GM19463 (cell line): ENCODE measurements around the gene SUPT5H.
A peak's percentile ranks its signal among the peaks of the same experiment; 100 is the strongest.
"Not testable (repeated sequence)": the region's sequence is repeated elsewhere in the genome, so short reads cannot be mapped to it uniquely, and the experiment has no call there.

Experiments used
- ATAC-seq: cut with Tn5 transposase; IDR thresholded peaks from one replicate; pipeline ENCODE4 v1.9.1; 2021; ENCODE audit warnings: mild to moderate bottlenecking, moderate library complexity; ENCODE audit not compliant: unreplicated experiment

SUPT5H gene

GRCh38 chr19:39463403-39463802 is 18.0 kb downstream of the SUPT5H start:
- no peak for ATAC-seq

DNA sequence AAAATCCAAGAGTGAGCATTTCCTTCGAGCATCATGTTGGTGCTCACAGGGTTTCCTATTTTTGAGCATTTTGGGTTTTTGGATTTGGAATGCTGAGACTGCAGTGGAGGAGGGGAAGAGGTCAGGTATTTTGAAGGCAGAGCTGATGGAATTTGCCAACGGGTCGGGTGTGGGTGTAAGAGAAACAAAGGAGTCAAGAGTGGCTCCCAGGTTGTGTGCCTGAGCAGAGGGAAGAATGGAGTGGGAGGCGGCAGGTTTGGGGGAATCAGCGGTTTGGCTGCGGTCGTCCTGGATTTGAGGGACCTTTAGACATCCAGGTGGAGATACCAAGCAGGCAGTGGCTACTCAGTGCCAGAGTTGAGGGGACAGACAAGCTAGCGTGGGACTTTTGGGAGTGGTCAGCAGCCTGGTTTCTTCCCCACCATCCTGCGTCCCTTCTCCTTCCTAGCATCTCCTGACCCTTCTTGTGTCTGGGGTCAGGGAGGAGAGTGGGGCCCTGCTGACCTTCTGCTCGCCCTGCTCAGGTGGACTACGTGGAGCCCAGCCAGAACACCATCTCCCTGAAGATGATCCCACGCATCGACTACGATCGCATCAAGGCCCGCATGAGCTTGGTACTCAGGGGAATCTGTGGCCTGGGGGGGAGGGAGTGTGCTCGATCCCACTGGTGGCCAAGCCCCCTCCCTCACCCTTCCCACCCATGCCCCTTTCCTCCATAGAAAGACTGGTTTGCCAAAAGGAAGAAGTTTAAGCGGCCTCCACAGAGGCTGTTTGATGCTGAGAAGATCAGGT is 20.8 kb downstream of the SUPT5H start:
- no peak for ATAC-seq

DNA sequence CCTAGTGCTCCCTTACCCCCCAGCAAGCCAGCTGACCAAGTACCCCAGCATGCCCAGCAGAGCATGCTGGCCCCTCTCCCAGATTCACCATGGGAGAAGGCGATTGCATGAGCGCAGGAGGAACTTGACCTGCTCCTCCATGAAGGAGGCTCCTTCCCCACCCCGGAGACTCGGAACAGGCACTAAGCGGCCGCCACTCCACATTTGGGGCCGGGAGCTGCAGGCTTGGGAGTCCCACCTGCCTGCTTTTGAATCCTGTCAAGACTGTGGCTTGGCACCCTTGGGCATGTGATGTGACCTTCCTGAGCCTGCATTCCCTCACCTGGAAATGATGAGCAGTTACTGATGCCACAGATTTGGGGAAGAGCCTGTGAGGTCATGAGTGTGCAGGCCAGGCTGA is 22.6 kb downstream of the SUPT5H start:
- no peak for ATAC-seq

DNA sequence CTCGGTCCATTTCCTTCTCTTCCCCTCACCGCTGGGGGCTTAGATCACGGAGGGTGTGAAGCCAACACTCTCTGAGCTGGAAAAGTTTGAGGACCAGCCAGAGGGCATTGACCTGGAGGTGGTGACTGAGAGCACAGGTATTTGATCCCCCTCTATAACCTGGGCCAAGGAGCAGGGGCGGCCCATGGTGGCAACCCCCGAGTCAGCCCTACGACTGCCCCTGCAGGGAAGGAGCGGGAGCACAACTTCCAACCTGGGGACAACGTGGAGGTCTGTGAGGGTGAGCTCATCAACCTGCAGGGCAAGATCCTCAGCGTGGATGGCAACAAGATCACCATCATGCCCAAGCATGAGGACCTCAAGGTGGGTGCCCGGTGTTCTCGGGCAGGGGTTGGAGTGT is 23.7 kb downstream of the SUPT5H start:
- ATAC-seq, result no peak

DNA sequence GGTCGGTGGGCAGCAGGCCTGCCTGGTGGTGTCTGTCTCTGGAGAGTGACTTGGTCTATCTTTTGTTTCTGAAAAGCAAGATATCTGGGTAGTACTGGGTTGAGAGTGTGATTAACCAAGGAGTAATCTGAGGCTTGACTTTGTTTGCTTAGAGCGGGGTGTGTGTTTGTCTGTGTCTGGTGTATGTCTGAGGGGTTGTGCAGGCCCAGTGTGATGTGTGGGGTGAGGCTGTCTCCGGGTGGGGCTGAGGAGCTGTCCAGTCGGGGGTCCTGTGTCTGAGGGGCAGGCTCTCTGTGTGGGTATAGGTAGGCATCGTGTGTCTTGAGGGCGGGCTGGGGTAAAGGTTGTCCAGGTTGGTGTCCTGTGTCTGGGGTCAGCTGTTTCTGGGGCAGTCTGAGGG is 24.2 kb downstream of the SUPT5H start:
- no peak for ATAC-seq

- ATAC-seq, result no peak
These were observed 25.4 kb downstream of the SUPT5H start for GRCh38 chr19:39470724-39471339.

- ATAC-seq, result no peak
These were observed 26.6 kb downstream of the SUPT5H start for GRCh38 chr19:39471756-39472536.

- no peak for ATAC-seq
These were observed 27.5 kb downstream of the SUPT5H start for GRCh38 chr19:39472746-39473442.

- ATAC-seq, result no peak
These were observed 28.1 kb downstream of the SUPT5H start for GRCh38 chr19:39473443-39473960.

DNA sequence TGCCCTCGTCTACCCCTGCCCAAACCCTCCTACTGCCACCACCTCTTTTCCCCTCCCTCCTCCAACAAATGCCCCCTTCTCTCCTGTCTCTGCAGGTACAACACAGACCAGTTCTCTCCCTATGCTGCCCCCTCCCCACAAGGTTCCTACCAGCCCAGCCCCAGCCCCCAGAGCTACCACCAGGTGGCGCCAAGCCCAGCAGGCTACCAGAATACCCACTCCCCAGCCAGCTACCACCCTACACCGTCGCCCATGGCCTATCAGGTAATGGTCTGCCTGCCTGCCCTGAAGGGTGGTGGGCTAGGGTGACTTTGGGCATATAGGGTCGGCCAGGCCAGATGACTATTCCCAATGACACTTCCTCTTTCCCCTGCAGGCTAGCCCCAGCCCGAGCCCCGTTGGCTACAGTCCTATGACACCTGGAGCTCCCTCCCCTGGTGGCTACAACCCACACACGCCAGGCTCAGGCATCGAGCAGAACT is 28.8 kb downstream of the SUPT5H start:
- ATAC-seq, result no peak

GRCh38 chr19:39475748-39476147 is 30.4 kb downstream of the SUPT5H start:
- ATAC-seq, result no peak

DNA sequence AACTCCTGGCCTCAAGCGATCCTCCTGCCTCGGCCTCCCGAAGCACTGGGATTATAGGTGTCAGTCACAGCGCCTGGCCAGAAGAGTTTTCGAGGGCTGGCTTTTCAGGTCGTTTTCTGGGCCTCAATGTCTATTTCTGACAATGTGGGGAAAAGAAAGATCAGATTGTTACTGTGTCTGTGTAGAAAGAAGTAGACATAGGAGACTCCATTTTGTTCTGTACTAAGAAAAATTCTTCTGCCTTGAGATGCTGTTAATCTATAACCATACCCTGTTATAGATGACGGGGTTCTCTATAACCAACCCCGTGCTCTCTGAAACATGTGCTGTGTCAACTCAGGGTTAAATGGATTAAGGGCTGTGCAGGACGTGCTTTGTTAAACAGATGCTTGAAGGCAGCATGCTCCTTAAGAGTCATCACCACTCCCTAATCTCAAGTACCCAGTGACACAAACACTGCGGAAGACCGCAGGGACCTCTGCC is 34.0 kb downstream of the SUPT5H start:
- not testable (repeated sequence) for ATAC-seq

DNA sequence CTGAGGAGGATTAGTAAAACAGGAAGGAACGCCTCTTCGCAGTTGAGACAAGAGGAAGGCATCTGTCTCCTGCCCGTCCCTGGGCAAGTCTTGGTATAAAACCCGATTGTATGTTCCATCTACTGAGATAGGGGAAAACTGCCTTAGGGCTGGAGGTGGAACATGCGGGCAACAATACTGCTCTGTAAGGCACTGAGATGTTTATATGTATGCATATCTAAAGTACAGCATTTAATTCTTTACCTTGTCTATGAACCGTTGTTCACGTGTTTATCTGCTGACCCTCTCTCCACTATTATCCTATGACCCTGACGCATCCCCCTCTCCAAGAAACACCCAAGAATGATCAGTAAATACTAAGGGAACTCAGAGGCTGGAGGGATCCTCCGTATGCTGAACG is 34.5 kb downstream of the SUPT5H start:
- no peak for ATAC-seq

DNA sequence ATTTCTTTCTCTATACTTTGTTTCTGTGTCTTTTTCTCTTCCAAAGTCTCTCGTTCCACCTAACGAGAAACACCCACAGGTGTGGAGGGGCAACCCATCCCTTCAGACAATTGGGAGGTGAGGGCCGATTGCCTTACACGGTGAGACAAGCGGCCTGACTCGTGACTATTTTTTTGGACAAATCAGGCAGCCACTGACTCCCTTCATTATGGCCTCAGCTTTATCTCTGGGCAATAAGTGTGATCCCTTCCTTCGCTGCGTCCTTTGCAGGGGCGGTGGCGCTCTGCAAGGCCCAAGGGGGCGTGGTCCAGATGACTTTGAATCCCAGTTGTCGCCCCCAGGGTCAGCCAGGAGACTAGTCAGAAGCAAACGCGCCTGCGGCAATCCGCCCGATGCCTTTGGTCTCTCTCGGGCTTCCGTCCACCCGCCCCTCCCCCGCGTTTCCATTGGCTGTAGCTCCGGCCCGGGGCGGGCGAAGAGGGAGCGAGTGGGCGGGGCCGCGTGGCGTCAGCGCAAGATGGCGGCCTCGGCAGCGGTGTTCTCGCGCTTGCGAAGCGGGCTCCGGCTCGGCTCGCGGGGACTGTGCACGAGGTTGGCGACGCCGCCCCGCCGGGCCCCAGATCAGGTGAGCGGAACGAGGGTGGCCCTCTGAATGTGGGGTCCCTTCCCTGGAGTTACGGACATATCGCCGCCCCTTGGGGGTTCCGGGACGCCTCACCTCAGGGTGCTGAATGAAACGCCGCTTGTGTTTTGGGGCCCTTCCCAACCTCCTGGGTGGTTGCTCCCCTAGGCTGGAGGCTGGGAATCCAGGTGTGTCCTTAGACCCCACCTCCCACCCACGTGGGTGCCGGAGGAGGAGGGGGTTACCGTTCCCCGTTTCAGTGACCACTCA is 35.2 kb downstream of the SUPT5H start, which contains the start of gene TIMM50:
TSS of gene TIMM50 (plus strand) at position 502 of the 892 bp plus-strand sequence. CDS start at position 518, 16 bp downstream.
- peak; percentile 96 for ATAC-seq

- no peak for ATAC-seq
These were observed 35.8 kb downstream of the SUPT5H start for GRCh38 chr19:39481229-39481545.

DNA sequence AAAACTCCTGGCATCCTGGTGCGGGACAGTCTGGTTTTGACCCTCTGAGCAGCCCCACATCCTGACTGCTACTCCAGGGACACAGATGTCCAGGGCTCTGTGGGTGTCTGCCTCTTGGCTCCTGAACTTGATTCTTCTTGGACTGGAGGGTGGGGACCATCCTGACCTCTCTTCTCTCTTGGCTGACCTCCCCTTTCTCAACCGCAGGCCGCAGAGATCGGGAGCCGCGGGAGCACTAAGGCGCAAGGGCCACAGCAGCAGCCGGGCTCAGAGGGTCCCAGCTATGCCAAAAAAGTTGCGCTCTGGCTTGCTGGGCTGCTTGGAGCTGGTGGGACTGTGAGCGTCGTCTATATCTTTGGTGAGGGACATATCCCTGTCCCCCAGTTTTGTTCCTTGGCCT is 36.3 kb downstream of the SUPT5H start:
- no peak for ATAC-seq

DNA sequence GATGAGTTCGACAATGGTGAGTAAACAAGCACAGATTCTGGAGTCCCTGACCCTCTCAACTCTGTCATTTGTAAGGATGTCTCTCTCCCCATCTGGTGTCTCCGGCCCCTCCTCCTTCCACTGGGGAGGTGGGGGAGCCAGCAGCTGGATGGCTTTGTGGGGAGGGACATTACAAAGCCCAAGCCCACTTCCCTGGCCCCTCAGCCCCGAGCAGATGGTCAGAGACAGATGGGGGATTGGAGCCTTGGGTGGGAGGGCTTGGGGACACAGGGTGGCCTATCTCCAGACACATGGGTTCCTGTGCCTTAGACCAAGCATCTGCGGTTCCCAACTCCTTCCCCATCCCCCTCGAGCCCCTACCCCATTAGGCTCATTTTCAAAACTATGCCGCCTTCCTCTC is 37.8 kb downstream of the SUPT5H start:
- ATAC-seq, result no peak

DNA sequence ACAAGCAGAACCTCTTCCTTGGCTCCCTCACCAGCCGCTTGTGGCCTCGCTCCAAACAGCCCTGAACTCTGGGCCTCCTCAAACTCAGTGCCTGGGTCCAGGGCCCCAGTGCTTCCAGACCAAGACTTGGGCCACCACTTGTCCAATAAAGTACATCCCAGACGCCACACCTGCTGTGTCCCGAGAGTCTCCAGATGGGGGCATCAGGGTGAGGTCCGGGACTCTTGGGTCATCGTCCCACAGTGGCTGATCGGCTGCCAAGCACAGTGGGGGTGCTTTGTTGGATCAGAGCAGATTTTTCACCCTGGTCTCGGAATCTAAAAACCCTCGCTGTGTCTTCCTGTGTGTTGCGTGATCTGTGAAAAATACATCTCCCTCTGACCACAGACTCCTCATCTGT is 44.4 kb downstream of the SUPT5H start:
- ATAC-seq, result no peak

DNA sequence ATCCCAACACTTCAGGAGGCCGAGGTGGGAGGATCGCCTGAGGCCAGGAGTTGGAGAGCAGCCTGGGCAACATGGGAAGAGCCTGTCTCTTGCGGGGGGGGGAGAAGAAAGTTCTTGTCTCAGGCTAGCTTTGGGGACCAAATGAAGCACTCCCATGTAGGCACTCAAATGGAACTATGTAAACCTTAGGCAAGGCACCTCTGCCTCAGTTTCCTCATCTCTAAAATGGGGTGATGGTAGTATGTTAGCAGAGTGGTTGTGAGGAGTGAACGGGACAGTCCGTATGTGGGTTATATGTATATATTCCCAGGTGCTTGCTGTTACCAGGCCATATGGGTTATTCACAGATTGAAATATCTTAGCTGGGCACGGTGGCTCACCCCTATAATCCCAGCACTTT is 46.8 kb downstream of the SUPT5H start:
- ATAC-seq, result no peak

GRCh38 chr19:39492788-39493187 is 47.4 kb downstream of the SUPT5H start:
- no peak for ATAC-seq
